ENCODE measurements around the gene CFAP53. TPM values are rescaled to one million over a fixed set of nuclear protein-coding genes. Genes with fewer than 3 reads are reported as not detected.
A peak's percentile ranks its signal among the peaks of the same experiment; 100 is the strongest.

CFAP53 gene
- total and polyA plus RNA-seq, 2 donors from 2014 or later, result 1.3 to 3.9 TPM

- Histone ChIP-seq H3K36me3 (ENCODE audit: control insufficient read depth in 2 of 3, insufficient read depth in 3 of 3, low read length in 3 of 3) (peaks cover 2 to 13% (median 10%) of the 10 kb centered on the region in 3 donors), H3K27ac (ENCODE audit: low read depth in 2 of 2, low read length in 2 of 2) (peak overlapping the region; percentile 75 to 90), H3K9me3 (ENCODE audit: control insufficient read depth in 2 of 3, insufficient read depth in 1 of 3, low read length in 3 of 3) (no peaks in the 10 kb centered on the region), H3K9ac (ENCODE audit: low read length in 3 of 3) (peak overlapping the region; percentile 64 to 92 (median 79)), H3K4me3 (ENCODE audit: low read length in 3 of 3) (peak overlapping the region; percentile 82 to 97 (median 91)), H3K27me3 (ENCODE audit: control insufficient read depth, insufficient read depth, low read length) (no peaks in the 10 kb centered on the region), H3K4me1 (ENCODE audit: control insufficient read depth in 2 of 3, insufficient read depth in 2 of 3, low read depth in 1 of 3, low read length in 3 of 3) (peaks cover 0 to 6% (median 4%) of the 10 kb centered on the region in 3 donors)
- peak in 1 of 5 donors; percentile 85 for DNase-seq
- TF ChIP-seq CTCF (IDR thresholded peaks at IDR 0.05; ENCODE audit: borderline replicate concordance, extremely low read depth, insufficient read depth), result no peak
- intact Hi-C loops (cut with DNase I), result no loop called here
- no peak for FAIRE-seq
These were observed 20.7 kb upstream of the CFAP53 start for GRCh38 chr18:50287028-50287440.

GRCh38 chr18:50286391-50287027, 20.2 kb upstream of the CFAP53 start:
- Histone ChIP-seq H3K9ac (ENCODE audit: low read length in 3 of 3) (peak overlapping the region; percentile 64 to 92 (median 79)), H3K27ac (ENCODE audit: low read depth in 2 of 2, low read length in 2 of 2) (peak overlapping the region in 1 of 2 donors; percentile 75), H3K9me3 (ENCODE audit: control insufficient read depth in 2 of 3, insufficient read depth in 1 of 3, low read length in 3 of 3) (no peaks in the 10 kb centered on the region), H3K27me3 (ENCODE audit: control insufficient read depth, insufficient read depth, low read length) (no peaks in the 10 kb centered on the region), H3K4me1 (ENCODE audit: control insufficient read depth in 2 of 3, insufficient read depth in 2 of 3, low read depth in 1 of 3, low read length in 3 of 3) (peaks cover 0 to 7% (median 5%) of the 10 kb centered on the region in 3 donors), H3K4me3 (ENCODE audit: low read length in 3 of 3) (peak overlapping the region; percentile 82 to 97 (median 91)), H3K36me3 (ENCODE audit: control insufficient read depth in 2 of 3, insufficient read depth in 3 of 3, low read length in 3 of 3) (peaks cover 2 to 13% (median 10%) of the 10 kb centered on the region in 3 donors)
- intact Hi-C loops (cut with DNase I), result no loop called here
- FAIRE-seq, result no peak
- peak in 3 of 5 donors; percentile 29 to 80 (median 77) for DNase-seq
- TF ChIP-seq CTCF (IDR thresholded peaks at IDR 0.05; ENCODE audit: borderline replicate concordance, extremely low read depth, insufficient read depth), result no peak

- intact Hi-C loops (cut with DNase I), result no loop called here
- no peak for FAIRE-seq
- H3K27me3 ChIP-seq (ENCODE audit: control insufficient read depth, insufficient read depth, low read length), result no peaks in the 10 kb centered on the region
- no peak overlapping the region for H3K27ac ChIP-seq (ENCODE audit: low read depth in 2 of 2, low read length in 2 of 2)
- no peak overlapping the region for H3K4me3 ChIP-seq (ENCODE audit: low read length in 3 of 3)
- no peaks in the 10 kb centered on the region for H3K9me3 ChIP-seq (ENCODE audit: control insufficient read depth in 2 of 3, insufficient read depth in 1 of 3, low read length in 3 of 3)
- no peak for TF ChIP-seq CTCF (IDR thresholded peaks at IDR 0.05; ENCODE audit: borderline replicate concordance, extremely low read depth, insufficient read depth)
- no peak overlapping the region for H3K9ac ChIP-seq (ENCODE audit: low read length in 3 of 3)
- DNase-seq, result peak in 2 of 5 donors; percentile 61 to 73
- H3K36me3 ChIP-seq (ENCODE audit: control insufficient read depth in 2 of 3, insufficient read depth in 3 of 3, low read length in 3 of 3), result peaks cover 2 to 13% (median 10%) of the 10 kb centered on the region in 3 donors
- H3K4me1 ChIP-seq (ENCODE audit: control insufficient read depth in 2 of 3, insufficient read depth in 2 of 3, low read depth in 1 of 3, low read length in 3 of 3), result peaks cover 0 to 8% (median 5%) of the 10 kb centered on the region in 3 donors
These were observed 19.5 kb upstream of the CFAP53 start for GRCh38 chr18:50285631-50286321.

Measured in kidney (tissue), 14 donors.